ENCODE data around the gene ETF1.

Gene ETF1

GRCh38 chr5:138491669-138492559 lies 51.1 kb downstream of the ETF1 start:
- TF ChIP-seq, protein P1, sequence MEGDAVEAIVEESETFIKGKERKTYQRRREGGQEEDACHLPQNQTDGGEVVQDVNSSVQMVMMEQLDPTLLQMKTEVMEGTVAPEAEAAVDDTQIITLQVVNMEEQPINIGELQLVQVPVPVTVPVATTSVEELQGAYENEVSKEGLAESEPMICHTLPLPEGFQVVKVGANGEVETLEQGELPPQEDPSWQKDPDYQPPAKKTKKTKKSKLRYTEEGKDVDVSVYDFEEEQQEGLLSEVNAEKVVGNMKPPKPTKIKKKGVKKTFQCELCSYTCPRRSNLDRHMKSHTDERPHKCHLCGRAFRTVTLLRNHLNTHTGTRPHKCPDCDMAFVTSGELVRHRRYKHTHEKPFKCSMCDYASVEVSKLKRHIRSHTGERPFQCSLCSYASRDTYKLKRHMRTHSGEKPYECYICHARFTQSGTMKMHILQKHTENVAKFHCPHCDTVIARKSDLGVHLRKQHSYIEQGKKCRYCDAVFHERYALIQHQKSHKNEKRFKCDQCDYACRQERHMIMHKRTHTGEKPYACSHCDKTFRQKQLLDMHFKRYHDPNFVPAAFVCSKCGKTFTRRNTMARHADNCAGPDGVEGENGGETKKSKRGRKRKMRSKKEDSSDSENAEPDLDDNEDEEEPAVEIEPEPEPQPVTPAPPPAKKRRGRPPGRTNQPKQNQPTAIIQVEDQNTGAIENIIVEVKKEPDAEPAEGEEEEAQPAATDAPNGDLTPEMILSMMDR (IDR thresholded peaks at IDR 0.05; ENCODE audit: low read depth, low read length, missing control alignments) = no peak
- H3K4me3 ChIP-seq (ENCODE audit: low read depth, low read length) = peak overlapping the region; percentile 61
- peak; percentile 33 for DNase-seq (ENCODE audit: low read depth)

- TF ChIP-seq, protein P1 (IDR thresholded peaks at IDR 0.05; ENCODE audit: low read depth, low read length, missing control alignments) = no peak
- H3K4me3 ChIP-seq (ENCODE audit: low read depth, low read length) = peak overlapping the region; percentile 43
- no peak for DNase-seq (ENCODE audit: low read depth)
Observed at GRCh38 chr5:138491284-138491648, 51.8 kb downstream of the ETF1 start.

- H3K4me3 ChIP-seq (ENCODE audit: low read depth, low read length) = no peak overlapping the region
- TF ChIP-seq, protein P1 (IDR thresholded peaks at IDR 0.05; ENCODE audit: low read depth, low read length, missing control alignments) = no peak
- DNase-seq (ENCODE audit: low read depth) = no peak
Observed at GRCh38 chr5:138490648-138491283, 52.3 kb downstream of the ETF1 start.

GRCh38 chr5:138489683-138490061 lies 53.4 kb downstream of the ETF1 start:
- TF ChIP-seq, protein P1 (IDR thresholded peaks at IDR 0.05; ENCODE audit: low read depth, low read length, missing control alignments) = no peak
- DNase-seq (ENCODE audit: low read depth) = no peak
- H3K4me3 ChIP-seq (ENCODE audit: low read depth, low read length) = no peak overlapping the region

GRCh38 chr5:138488481-138488945 lies 54.5 kb downstream of the ETF1 start:
- DNase-seq (ENCODE audit: low read depth) = no peak

DNA sequence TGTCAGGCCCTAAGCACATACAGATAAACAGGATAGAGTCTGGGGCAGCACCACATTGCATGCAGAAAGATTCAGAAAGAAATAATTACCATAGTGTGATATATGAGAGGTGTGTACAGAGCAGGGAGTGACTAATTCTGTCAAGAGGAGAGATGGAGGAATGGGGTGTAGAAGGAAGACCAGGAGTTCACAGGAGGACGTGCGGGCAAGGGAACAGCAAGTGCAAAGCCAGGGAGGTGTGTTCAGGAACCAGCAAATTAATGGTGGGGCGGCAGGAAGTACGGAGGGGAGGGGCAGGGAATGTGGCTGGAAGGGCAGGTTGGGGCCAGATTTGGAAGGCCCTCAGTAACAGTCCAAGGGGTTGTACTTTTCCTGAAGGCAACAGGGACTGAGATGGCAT lies 60.4 kb downstream of the ETF1 start:
- TF ChIP-seq, protein P1 (IDR thresholded peaks at IDR 0.05; ENCODE audit: low read depth, low read length, missing control alignments) = no peak
- no peak for DNase-seq (ENCODE audit: low read depth)
- H3K4me3 ChIP-seq (ENCODE audit: low read depth, low read length) = no peak overlapping the region

More at GRCh38 chr5:138488481-138488945, 54.5 kb downstream of the ETF1 start:
- H3K4me3 ChIP-seq (ENCODE audit: low read depth, low read length) = no peak overlapping the region
- TF ChIP-seq, protein P1 (IDR thresholded peaks at IDR 0.05; ENCODE audit: low read depth, low read length, missing control alignments) = no peak
